ENCODE measurements around the gene SLC4A4.

SLC4A4 gene

DNA sequence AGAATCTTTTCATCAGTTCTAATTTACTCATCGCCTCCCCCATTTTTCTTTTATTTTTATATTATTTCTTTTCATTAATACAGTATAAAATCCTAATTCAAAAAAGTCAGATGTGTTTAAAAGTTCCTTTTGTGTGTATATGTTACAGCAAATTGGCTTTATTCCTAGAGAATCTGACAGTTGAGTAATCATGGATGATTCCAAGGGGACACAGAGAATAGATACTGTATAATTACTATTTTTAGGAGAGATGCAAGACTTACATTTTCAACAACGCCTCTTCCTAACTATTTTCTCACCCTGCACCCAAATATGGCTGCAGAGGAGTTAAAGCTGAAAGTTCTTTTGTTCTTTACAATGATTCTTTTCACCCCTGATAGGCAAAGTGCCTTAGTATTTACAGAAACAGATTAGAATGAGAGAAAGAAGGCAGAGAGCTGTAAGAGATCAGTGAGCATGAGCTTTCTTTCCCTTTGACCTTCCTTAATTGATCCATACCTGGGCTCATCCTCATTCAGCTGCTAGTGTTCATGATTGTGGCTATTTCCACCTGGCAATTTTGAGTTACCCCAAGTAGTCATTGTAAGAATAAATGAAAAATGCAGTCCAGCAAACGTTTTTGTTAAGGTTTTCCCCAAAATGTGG is 210.8 kb downstream of the SLC4A4 start:
- DNase-seq: no peak

DNA sequence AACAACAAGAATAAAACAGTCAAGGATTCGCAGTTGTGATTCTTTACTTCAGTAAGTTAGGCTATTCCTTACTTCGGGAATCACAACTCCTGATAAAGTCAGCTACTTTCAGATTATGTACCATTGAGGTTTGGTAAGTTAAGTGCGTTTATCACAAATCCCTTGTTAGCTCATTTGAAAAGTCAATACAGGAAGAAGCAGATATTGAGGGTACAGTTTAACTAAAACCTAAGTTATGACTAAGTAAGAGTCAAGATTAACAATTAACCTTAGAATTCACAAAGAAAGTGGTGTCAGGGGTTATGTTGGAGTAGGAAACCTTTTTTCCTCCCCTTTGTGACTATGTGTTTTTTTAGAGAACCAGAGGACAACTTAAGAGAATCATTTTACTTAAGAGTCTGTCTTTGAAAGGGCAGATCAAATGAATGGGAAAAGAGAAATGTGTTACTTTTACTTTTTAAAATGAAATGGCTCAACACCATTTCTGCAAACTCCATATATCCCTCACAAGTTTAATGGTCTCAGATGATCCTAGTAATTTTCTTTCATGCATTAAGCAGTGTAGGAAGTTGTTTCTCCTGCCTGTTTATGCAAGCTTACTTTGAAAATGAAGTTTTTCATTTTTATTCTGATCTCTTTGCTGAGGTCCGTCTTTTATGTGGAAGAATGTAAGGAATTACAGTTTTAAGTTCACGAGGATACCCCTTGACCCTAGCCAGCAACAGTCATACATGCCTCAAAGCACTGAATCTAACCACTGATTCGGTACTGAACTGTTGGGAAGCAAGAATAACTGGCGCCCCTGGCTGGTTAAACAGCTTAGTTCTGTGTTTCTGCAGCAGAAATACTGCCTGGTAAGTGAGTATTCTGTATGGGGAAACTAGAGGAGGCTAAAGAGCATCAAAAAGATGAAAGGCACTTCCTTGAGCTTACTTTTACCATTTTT is 211.7 kb downstream of the SLC4A4 start:
- DNase-seq: no peak

DNA sequence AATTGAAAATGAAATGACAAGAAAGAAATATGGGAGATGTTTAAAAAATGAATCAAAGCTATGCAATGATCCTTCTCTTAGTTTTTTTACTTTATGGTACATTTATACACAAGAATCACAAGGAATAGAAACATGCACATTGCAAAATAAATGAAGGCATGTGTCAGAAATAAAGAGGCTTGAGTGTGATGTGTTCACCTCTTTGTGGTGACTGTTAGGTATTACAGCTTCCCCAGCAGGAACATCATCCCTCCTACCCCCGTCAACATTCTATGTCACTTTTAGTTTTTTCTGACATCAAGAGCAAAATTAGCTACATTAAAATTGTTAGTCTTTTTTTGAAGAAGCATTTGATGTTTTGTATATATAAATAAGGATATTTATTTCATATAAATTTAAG is 214.8 kb downstream of the SLC4A4 start:
- no peak for DNase-seq

DNA sequence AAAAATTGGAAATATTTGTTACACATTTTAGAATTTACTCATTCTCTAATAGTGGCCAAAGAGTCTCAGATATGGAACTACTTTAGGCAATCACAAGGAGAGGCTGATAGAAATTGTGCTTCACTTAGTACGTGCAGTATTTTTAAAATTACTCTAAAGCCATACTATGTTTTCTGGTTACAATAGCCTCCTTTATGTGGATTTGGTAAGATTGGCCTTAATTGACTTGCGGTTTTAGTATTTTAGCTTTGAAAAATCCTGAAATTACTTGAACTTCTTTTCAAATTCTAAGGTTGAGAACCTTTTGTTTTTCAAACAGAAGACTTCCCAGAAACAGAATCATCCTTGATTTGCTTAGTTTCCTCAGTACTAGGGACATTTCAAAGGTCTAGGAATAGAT is 215.2 kb downstream of the SLC4A4 start:
- DNase-seq: no peak

DNA sequence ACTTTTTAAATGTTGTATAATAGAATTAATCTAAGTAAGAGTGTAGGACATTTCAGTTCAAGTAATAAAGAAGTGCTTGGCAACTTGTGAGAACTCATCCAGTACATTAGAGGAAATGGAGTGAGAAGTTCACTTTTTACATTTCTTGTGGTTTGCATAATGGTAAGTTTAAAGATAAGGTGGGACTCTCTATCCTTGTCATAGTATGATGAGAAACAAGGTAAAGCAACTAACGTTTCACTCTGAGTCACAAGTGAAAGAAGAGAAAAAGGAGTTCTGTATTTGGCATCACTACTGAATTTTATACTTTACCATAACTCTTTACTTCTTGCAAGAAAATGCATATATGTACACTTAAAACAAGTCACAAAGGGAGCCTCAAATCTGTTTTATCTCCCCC is 219.4 kb downstream of the SLC4A4 start:
- no peak for DNase-seq

DNA sequence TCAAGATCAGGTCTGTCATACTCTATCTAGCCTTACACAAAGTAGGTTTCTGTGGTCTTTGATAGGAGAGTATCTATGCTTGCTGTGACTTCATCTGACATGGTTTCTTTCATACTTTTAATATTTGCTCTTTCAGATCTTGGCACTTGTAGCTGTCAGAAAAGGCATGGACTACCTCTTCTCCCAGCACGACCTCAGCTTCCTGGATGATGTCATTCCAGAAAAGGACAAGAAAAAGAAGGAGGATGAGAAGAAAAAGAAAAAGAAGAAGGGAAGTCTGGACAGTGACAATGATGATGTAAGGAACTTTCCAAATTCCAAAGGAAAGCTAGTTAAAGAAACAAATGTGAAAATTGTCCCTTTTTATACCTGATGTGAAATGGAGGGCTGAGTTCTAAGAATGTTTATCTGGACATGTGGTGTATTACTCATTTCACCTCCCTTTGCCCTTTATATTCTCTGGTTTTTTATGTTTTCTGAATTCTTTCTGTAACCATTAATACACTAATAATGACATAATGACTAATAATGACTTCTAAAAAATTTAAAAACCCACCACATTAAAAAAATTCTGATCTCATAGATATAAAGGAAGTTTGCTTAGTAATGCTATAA is 221.2 kb downstream of the SLC4A4 start:
- DNase-seq: no peak

DNA sequence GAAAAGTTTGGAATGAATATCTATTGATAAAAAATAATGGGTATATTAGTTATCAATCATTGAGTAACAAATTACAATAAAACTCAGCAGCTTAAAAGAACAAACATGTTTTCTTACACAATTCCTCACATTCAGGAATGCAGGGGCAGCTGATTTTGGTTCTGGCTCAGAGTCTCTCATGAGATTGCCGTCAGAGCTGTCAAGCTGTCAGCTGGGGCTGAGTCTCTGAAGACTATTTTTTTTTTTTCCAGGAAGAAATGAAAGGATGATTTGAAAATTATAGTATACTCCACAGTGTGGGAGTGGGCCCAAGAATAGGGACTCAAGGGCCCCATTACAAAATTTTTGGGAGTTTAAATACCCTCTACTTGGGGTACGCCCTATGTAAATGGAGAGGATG is 226.0 kb downstream of the SLC4A4 start:
- DNase-seq: no peak

DNA sequence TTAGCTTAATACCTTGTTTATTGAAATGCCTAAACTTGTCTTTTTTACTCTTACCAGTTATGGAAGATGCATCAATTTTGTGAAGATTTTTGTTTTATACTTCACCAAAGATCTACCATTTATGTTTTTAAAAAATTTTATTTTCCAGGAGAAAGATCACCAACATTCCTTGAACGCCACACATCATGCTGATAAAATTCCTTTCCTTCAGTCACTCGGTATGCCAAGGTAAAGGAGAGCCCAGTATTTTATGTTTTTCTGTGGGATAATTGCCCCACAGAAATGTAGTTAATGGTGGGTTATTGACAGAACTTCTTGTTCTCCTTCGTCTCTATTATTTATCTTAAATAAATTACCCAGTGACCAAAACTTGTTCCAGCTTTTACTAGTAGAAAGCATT is 228.0 kb downstream of the SLC4A4 start:
- DNase-seq: no peak

DNA sequence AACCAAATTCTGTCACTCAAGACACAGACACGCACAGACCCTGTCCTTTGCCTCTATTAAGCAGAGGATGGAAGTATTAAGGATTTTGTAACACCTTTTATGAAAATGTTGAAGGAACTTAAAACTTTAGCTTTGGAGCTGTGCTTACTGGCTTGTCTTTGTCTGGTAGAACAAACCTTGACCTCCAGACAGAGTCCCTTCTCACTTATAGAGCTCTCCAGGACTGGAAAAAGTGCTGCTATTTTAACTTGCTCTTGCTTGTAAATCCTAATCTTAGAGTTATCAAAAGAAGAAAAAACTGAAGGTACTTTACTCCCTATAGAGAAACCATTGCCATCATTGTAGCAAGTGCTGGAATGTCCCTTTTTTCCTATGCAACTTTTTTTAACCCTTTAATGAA is 229.3 kb downstream of the SLC4A4 start:
- no peak for DNase-seq

DNA sequence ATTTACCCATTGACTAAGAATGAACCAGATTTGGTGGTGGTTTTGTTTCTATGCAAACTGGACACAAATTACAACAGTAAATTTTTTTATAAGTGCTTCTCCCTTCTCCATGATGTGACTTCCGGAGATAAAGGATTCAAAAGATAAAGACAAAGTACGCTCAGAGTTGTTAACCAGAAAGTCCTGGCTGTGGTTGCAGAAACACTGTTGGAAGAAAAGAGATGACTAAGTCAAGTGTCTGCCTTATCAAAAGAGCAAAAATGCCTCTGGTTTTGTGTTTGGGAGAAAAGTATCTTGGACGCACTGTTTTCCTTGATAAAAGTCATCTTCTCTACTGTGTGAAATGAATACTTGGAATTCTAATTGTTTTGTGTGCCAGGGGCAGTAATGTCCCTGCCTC is 231.7 kb downstream of the SLC4A4 start:
- no peak for DNase-seq

DNA sequence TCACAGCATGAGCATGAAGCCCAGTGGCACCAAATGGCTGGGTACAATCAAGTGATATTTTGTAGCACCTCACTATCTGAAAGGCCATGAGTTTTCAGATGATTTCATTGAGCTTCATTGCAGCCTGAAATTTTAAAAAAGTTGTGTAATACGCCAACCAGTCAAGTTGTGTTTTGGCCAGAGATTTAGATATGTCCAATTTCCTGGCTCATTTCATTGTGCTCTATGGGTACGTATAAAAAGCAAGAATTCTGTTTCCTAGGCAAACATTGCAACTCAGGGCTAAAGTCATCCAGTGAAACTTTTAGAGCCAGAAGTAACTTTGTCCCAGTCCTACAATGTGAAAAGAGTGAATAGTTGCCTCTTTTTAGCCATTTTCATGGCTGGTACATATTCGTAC is 232.5 kb downstream of the SLC4A4 start:
- DNase-seq: no peak

DNA sequence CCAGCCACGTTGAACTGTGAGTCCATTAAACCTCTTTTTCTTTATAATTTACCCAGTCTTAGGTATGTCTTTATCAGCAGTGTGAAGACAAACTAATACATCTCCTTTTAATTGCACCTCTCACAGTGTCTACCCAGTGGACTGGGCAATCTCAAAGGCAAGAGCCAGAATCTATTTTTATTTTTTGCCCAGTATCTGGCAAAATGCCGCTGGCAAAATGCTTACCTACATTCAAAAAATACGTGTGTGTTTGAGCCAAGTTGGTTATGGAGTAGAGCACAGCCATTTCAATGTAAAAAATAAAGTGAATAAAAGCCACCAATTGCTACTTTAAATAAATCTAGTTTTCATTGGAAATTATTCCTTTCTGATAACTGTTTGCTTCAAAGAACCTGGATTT is 245.2 kb downstream of the SLC4A4 start:
- DNase-seq: peak in 1 of 2 experiments; percentile 2

DNA sequence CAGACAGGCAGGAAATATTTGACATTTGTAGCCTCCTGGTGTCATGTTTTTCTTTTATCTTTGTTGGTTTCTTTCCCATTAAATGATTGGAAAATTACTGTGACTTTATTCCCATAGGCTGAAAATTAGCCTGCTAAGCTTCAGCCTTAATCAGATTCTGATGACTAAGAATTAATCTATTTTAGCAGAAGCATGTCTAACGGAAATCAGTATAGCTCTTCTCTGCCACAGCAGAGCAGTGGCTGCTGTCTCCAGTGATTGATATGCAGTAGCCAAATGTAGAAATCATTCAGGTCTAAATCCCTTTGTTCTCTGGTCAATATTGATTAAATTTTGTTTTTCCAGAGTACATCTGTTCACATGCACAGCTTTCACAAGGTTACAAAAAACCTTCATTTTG is 245.8 kb downstream of the SLC4A4 start:
- no peak for DNase-seq

DNA sequence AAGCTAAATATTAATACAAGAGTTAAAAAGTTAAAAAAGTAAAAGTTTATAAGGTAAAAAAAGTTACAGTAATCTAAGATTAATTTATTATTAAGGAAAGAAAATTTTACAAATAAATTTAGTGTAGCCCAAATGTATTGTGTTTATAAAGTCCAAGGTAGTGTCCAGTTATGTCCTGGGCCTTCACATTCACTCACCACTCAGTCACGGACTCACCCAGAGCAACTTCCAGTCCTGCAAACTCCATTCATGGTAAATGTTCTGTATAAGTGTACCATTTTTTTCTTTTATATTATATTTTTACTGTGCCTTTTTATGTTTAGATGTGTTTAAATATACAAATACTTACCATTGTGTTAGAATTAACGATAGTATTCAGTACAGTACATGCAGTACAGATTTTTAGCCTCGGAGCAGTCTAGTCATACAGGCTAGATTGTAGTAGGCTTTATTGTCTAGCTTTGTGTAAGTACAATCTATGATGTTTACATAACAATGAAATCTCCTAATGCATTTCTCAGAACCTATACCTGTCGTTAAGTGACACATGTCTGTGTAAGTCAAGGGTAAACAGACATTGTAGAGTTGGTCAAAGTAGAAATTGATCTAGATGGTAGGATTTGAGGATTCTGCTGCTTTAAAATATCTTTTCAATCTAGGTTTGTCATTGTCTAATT is 247.4 kb downstream of the SLC4A4 start:
- DNase-seq: no peak

DNA sequence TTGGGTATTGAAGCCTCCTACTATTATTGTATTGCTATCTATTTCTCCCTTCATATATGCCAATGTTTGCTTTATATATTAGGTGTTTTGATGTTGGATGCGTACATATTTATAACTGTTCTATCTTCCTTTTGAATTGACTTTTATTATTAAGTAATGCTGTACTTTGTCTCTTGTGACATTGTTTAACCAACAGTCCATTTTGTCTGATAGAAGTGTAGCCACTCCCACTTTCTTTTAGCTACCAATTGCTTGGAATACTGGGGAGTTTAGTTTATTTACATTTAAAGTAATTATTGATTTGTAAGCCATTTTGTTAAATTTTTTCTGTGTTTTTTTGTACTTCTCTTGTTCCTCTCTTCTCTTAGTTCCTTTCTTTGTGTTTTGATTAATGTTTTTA is 249.2 kb downstream of the SLC4A4 start:
- DNase-seq: no peak

DNA sequence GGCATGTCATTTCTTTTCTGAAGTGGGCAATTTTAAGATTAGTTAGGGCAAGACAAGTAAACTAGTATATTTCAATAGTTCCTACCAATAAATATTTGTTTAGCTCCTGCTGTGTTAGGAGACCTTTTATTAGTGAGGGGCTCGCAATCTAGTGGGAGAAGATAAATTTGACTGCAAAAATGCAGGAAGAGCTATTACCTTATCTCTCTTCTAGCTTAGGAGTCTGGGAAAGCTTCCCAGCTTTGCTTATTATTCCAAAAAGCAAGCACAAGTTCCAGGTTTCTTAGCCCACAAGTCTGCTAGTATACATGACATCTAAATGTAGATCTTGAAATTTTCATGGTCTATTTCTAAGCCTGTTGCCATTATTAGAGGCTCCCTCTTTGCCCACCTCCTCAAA is 254.0 kb downstream of the SLC4A4 start:
- DNase-seq: no peak

DNA sequence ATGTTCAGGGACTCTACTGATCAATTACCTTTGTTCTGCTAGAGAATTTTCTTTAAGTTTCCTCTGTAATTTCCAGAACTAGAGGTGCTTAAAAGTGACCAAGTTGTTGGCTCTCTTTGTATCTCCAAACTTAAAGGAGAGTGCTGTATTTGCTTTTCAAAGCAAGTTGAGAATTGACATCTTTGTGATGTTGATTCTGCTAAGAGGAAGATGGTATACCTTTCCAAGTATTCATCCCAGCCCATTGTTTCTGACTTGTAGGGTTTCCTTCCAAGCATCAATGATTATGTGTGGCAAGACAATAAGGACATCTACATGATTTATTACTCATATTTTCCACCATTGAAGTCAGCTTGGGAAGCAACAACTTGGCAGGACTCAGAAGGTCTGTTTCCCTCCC is 254.5 kb downstream of the SLC4A4 start:
- no peak for DNase-seq

DNA sequence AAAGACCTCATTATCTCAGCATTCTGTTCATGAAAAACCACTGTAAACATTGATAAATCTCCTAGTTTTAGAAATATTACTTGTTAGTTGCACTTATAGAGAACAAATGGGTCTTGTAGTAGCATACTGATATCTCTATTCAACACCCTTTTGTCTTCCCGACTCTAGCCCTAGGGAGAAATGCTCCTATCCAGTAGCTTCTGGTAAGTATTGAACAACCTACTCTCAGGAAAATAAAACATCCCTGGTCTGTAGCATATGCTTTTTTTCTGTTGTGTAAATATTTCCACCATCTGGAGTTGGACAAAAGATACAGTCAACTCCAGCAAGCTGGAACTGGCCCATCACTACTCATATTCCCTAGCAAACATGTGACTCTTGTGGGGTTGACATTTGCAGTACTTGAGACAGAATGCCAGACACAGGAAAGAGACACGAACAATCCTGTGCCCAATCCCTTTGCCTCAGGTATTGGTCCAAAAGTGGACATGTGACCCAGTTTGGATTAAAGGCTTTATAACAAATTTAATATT is 256.8 kb downstream of the SLC4A4 start:
- DNase-seq: peak in 1 of 2 experiments; percentile 57

DNA sequence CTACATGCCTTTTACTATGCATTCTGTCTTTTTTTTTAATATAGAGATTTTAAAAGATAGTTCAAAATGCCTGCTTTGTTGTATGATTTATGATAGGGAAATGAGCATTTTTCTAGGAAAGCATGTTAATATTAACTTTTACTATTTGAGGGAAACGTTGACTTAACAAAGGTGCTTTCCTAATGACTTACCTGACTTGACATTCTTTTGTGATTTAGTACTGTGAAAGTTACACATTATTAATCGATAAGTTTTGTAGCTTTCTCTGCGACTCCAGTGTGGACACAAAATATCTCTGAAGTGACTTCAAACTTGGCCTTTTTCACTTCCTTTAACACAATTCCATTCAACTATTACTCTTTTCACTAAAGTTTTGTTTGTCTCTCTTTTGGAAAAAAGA is 260.8 kb downstream of the SLC4A4 start:
- DNase-seq: no peak

DNA sequence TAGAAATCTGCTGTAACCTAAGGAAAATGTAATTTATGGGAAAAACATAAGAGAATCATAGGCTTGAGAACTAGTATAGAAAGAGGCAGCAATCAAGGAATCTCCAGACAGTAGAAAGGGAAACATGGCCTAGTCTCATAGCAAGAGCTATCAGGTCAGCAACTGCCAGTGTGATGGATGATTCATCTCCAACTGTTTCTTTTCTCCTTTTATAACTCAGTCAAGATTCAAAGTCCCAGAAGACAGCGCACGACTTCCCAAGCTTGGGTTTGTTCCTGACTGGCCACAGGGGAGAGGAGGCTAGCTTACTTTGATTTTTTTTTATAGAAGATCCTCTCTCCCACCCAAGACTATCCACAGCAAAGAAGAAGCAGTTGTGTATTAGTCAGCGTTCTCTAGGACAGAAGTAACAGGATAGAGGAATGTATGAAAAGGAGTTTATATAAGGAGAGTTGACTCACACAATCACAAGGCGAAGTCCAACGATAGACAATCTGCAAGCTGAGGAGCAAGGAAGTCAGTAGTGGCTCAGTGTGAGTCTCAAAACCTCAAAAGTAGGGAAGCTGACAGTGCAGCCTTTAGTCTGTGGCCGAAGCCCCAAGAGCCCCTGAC is 263.6 kb downstream of the SLC4A4 start:
- DNase-seq: no peak

DNA sequence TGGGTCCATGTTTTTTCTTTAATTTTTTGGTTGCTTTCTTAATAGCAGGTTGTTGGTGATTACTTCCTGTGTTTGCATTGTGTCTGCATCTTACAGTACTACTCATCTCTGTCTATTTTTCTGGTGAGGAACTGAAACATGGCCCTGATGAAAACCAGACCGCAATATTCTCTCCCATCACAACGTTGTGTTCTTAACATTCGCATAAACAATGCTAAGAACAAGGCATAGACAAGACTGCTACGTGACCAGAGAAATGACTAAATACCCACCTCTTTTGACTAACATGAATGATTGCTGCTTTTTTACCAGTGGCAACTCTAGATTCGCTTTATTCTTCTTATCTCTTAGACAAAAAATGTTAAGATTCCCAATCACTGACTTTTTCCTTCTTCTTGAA is 266.0 kb downstream of the SLC4A4 start:
- DNase-seq: no peak

DNA sequence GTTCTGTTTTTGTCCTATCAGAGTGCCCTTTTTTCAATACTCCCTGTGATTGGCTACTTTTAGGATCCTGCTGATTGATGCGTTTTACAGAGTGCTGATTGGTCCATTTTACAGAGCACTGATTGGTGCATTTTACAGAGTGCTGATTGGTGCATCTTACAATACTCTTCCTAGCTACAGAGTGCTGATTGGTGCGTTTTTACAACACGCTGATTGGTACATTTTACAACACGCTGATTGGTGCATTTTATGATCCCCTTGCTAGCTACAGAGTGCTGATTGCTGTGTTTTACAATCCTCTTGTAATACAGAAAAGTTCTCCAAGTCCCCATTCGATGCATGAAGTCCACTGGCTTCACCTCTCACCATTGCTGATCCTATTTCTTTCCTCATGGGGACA is 268.3 kb downstream of the SLC4A4 start:
- no peak for DNase-seq

Measured in NCI-H446 (cell line).